Loucy (cell line): ENCODE results near the gene SPOCK1.

Experiments used
- H2AFZ ChIP-seq: fragments of 200-600 bp; sonication (generic); 2 replicates; pipeline ENCODE4 v1.6.0; 2016; ENCODE audit warnings: antibody characterized with exemption, mild to moderate bottlenecking, low read length, moderate library complexity
- H3F3A ChIP-seq: fragments of 200-600 bp; 2 replicates; pipeline ENCODE4 v1.6.0; 2016; ENCODE audit warnings: antibody characterized with exemption, low read depth, mild to moderate bottlenecking
- H3K27me3 ChIP-seq: fragments of 200-600 bp; sonication (generic); 2 replicates; pipeline ENCODE4 v1.6.1; 2014; ENCODE audit warnings: low read length, mild to moderate bottlenecking; ENCODE audit not compliant: insufficient read depth, poor library complexity, severe bottlenecking
- H3K36me3 ChIP-seq: fragments of 200-600 bp; sonication (generic); 2 replicates; pipeline ENCODE4 v1.6.1; 2016; ENCODE audit warnings: low read length; ENCODE audit not compliant: insufficient read depth
- H3K4me1 ChIP-seq: fragments of 200-600 bp; sonication (generic); 2 replicates; pipeline ENCODE4 v1.5.1; 2014; ENCODE audit warnings: low read length, mild to moderate bottlenecking; ENCODE audit not compliant: insufficient read depth, poor library complexity, severe bottlenecking
- H3K4me2 ChIP-seq: fragments of 200-600 bp; sonication (generic); 2 replicates; pipeline ENCODE4 v1.6.0; 2014; ENCODE audit warnings: antibody characterized with exemption, low read length, low read depth, mild to moderate bottlenecking; ENCODE audit not compliant: poor library complexity, severe bottlenecking
- H3K4me3 ChIP-seq: fragments of 200-600 bp; sonication (generic); 2 replicates; pipeline ENCODE4 v1.5.1; 2014; ENCODE audit warnings: low read length, mild to moderate bottlenecking, mixed read lengths; ENCODE audit not compliant: poor library complexity, severe bottlenecking
- H3K79me2 ChIP-seq: fragments of 200-600 bp; sonication (generic); 2 replicates; pipeline ENCODE4 v1.6.1; 2014; ENCODE audit warnings: low read length; ENCODE audit not compliant: insufficient read depth
- H3K9ac ChIP-seq: fragments of 200-600 bp; sonication (generic); 2 replicates; pipeline ENCODE4 v1.6.0; 2014; ENCODE audit warnings: mild to moderate bottlenecking, low read depth, low read length, moderate library complexity; ENCODE audit not compliant: poor library complexity, severe bottlenecking
- H3K9me2 ChIP-seq: fragments of 200-600 bp; sonication (generic); replicated peaks from 2 replicates; pipeline ENCODE4 v1.6.1; 2016; ENCODE audit warnings: low read depth, low read length, mixed read lengths
- H3K9me3 ChIP-seq: fragments of 200-600 bp; sonication (generic); 2 replicates; pipeline ENCODE4 v1.6.1; 2014; ENCODE audit warnings: mild to moderate bottlenecking, antibody characterized with exemption, low read length, low read depth; ENCODE audit not compliant: insufficient read depth
- H4K20me1 ChIP-seq: fragments of 200-600 bp; sonication (generic); 2 replicates; pipeline ENCODE4 v1.6.0; 2014; ENCODE audit warnings: antibody characterized with exemption, low read length, mild to moderate bottlenecking; ENCODE audit not compliant: insufficient read depth, poor library complexity, severe bottlenecking
- EZH2phosphoT487 ChIP-seq: fragments of 200-600 bp; IDR thresholded peaks from 2 replicates; pipeline ENCODE4 v1.6.1; 2018; ENCODE audit warnings: antibody characterized with exemption, mild to moderate bottlenecking, moderate library complexity, borderline replicate concordance
- TF ChIP-seq, protein P1 (sequence below): fragments of 200-600 bp; sonication (generic); conservative IDR thresholded peaks from 2 replicates; pipeline ENCODE4 v1.5.1; 2014; ENCODE audit warnings: mild to moderate bottlenecking, antibody characterized with exemption, low read length

The SPOCK1 gene

GRCh38 chr5:137290373-137290772, 208.8 kb downstream of the SPOCK1 start:
- H3K9me2 ChIP-seq, result no peaks in the 10 kb centered on the region
- H3F3A ChIP-seq, result no peaks in the 10 kb centered on the region
- no peak for TF ChIP-seq EZH2phosphoT487
- TF ChIP-seq, protein P1, sequence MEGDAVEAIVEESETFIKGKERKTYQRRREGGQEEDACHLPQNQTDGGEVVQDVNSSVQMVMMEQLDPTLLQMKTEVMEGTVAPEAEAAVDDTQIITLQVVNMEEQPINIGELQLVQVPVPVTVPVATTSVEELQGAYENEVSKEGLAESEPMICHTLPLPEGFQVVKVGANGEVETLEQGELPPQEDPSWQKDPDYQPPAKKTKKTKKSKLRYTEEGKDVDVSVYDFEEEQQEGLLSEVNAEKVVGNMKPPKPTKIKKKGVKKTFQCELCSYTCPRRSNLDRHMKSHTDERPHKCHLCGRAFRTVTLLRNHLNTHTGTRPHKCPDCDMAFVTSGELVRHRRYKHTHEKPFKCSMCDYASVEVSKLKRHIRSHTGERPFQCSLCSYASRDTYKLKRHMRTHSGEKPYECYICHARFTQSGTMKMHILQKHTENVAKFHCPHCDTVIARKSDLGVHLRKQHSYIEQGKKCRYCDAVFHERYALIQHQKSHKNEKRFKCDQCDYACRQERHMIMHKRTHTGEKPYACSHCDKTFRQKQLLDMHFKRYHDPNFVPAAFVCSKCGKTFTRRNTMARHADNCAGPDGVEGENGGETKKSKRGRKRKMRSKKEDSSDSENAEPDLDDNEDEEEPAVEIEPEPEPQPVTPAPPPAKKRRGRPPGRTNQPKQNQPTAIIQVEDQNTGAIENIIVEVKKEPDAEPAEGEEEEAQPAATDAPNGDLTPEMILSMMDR, result no peak
- H4K20me1 ChIP-seq, result no peaks in the 10 kb centered on the region
- H3K27me3 ChIP-seq, result no peaks in the 10 kb centered on the region
- H3K36me3 ChIP-seq, result no peaks in the 10 kb centered on the region
- H3K79me2 ChIP-seq, result no peaks in the 10 kb centered on the region
- H2AFZ ChIP-seq, result no peak overlapping the region
- H3K9ac ChIP-seq, result no peak overlapping the region
- no peak overlapping the region for H3K4me2 ChIP-seq
- H3K4me1 ChIP-seq, result no peaks in the 10 kb centered on the region
- no peaks in the 10 kb centered on the region for H3K9me3 ChIP-seq
- H3K4me3 ChIP-seq, result no peak overlapping the region

DNA sequence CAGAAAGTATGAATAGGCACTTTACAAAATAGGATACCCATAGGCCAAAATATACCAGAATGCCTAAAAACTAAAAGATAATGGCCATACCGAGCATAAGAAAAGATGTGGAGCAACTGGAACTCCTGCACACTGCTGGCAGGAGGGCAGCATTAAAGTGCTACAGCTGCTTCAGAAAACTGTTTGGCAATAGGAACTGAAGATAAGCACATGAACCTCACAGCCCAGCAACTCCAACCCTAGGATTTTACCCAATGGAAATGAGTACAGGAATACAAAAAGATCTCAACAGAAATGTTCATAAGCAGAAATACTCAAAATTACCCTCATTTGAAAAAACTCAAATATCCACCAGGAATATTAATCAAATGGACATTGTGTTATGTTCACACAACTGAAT, 209.3 kb downstream of the SPOCK1 start:
- Histone ChIP-seq H3K9me3 (no peaks in the 10 kb centered on the region), H3K79me2 (no peaks in the 10 kb centered on the region), H3K36me3 (no peaks in the 10 kb centered on the region), H3K9me2 (no peaks in the 10 kb centered on the region), H3K4me1 (no peaks in the 10 kb centered on the region), H3F3A (no peaks in the 10 kb centered on the region), H3K4me3 (no peak overlapping the region), H2AFZ (no peak overlapping the region), H3K27me3 (no peaks in the 10 kb centered on the region), H3K9ac (no peak overlapping the region), H3K4me2 (no peak overlapping the region), H4K20me1 (no peaks in the 10 kb centered on the region)
- TF ChIP-seq, protein P1, result no peak
- no peak for TF ChIP-seq EZH2phosphoT487

DNA sequence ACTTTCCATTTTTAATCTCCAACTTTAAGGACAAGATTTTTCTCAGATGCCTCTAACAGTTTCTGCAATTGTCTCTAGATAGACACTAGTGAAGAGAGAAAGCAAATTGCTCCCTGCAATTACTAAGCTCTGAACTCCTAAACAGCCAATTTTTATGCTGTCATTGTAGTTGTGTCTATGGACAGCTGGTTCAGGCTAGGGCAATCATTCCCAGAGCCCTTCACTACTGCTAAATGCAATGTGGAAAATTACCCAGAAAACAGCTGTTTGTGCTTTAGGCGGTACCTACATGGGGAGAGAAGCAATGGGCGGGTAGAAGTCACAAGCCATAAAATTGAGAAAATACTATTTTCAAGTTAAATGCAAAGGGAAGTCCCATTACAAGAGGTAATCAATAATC, 211.6 kb downstream of the SPOCK1 start:
- Histone ChIP-seq H3K4me3 (no peak overlapping the region), H3K4me1 (no peaks in the 10 kb centered on the region), H3K79me2 (no peaks in the 10 kb centered on the region), H3K27me3 (no peaks in the 10 kb centered on the region), H4K20me1 (no peaks in the 10 kb centered on the region), H3F3A (no peaks in the 10 kb centered on the region), H3K9me3 (no peaks in the 10 kb centered on the region), H2AFZ (no peak overlapping the region), H3K4me2 (no peak overlapping the region), H3K9ac (no peak overlapping the region), H3K9me2 (no peaks in the 10 kb centered on the region), H3K36me3 (no peaks in the 10 kb centered on the region)
- TF ChIP-seq, protein P1, result no peak
